Peyer's patch (tissue), 4 donors: ENCODE measurements around the gene SPATA13. TPM values are rescaled to one million over a fixed set of nuclear protein-coding genes. Genes with fewer than 3 reads are reported as not detected.
A peak's percentile ranks its signal among the peaks of the same experiment; 100 is the strongest.

Experiments used
- DNase-seq, 3 donors: peaks; one replicate each; pipeline ENCODE4 v3.0.0-alpha.2; 2017 to 2019
- H3K27ac ChIP-seq, 4 donors: fragments of 200-600 bp; sonication (generic); one replicate each; pipeline ENCODE4 v1.5.1; 2016 to 2019
- H3K27me3 ChIP-seq, 2 donors: fragments of 200-600 bp; sonication (generic); one replicate each; pipeline ENCODE4 v1.5.1; 2019
- H3K36me3 ChIP-seq, 3 donors: fragments of 200-600 bp; sonication (generic); one replicate each; pipeline ENCODE4 v1.5.1; 2016 to 2019
- H3K4me1 ChIP-seq, 4 donors: fragments of 200-600 bp; sonication (generic); one replicate each; pipeline ENCODE4 v1.5.1; 2016 to 2019
- H3K4me3 ChIP-seq, 4 donors: fragments of 200-600 bp; sonication (generic); 1 replicate in 3 of 4; 2 replicates in 1 of 4; pipeline ENCODE4 v1.5.1; 2016 to 2019; ENCODE audit warnings: mild to moderate bottlenecking in 1 of 4
- H3K9me3 ChIP-seq, 4 donors: fragments of 200-600 bp; sonication (generic); one replicate each; pipeline ENCODE4 v1.5.1; 2016 to 2019; ENCODE audit warnings: mild to moderate bottlenecking in 1 of 4
- CTCF ChIP-seq, 6 experiments: fragments of 450-650 bp in 4 of 6; fragments of 200-600 bp in 2 of 6; sonication (generic) in 1 of 6; IDR thresholded peaks; one replicate each; pipeline ENCODE4 v1.5.1; 2017 to 2019; ENCODE audit warnings: antibody characterized with exemption in 6 of 6, mild to moderate bottlenecking in 3 of 6, moderate library complexity in 1 of 6
- POLR2A ChIP-seq, 2 donors: fragments of 450-650 bp; IDR thresholded peaks; one replicate each; pipeline ENCODE4 v1.5.1; 2017; ENCODE audit warnings: antibody characterized with exemption in 2 of 2, mild to moderate bottlenecking in 2 of 2, moderate library complexity in 2 of 2
- total RNA-seq, 4 donors: library from RNA; depleted of rRNA; stranded (reverse); fragments of >200 nt; gene quantifications; one replicate each; pipeline ENCODE4 v1.1.0, GENCODE V29; 2016

Gene SPATA13
- total RNA-seq, 4 donors from 2014 or later: 77.1 to 191 (median 141) TPM

- Histone ChIP-seq H3K27ac (no peak overlapping the region), H3K9me3 (no peaks in the 10 kb centered on the region), H3K4me3 (no peak overlapping the region), H3K36me3 (no peaks in the 10 kb centered on the region), H3K4me1 (peaks cover 0 to 1% (median 0%) of the 10 kb centered on the region in 4 donors), H3K27me3 (no peaks in the 10 kb centered on the region)
- no peak for DNase-seq
- TF ChIP-seq POLR2A (IDR thresholded peaks at IDR 0.05) (no peak), CTCF (IDR thresholded peaks at IDR 0.05) (no peak)
Measured at GRCh38 chr13:24122569-24122968, 38.0 kb upstream of the SPATA13 start.

- TF ChIP-seq POLR2A (IDR thresholded peaks at IDR 0.05): no peak
- TF ChIP-seq CTCF (IDR thresholded peaks at IDR 0.05): no peak
- no peaks in the 10 kb centered on the region for H3K36me3 ChIP-seq
- no peak overlapping the region for H3K4me3 ChIP-seq
- peaks cover 0 to 7% (median 0%) of the 10 kb centered on the region in 4 donors for H3K4me1 ChIP-seq
- no peak for DNase-seq
- H3K9me3 ChIP-seq: no peaks in the 10 kb centered on the region
- no peak overlapping the region for H3K27ac ChIP-seq
- no peaks in the 10 kb centered on the region for H3K27me3 ChIP-seq
Measured at GRCh38 chr13:24123761-24124160, 36.8 kb upstream of the SPATA13 start.

- peaks cover 0 to 13% (median 2%) of the 10 kb centered on the region in 4 donors for H3K4me1 ChIP-seq
- TF ChIP-seq POLR2A (IDR thresholded peaks at IDR 0.05) (no peak), CTCF (IDR thresholded peaks at IDR 0.05) (no peak)
- no peaks in the 10 kb centered on the region for H3K9me3 ChIP-seq
- H3K27me3 ChIP-seq: no peaks in the 10 kb centered on the region
- no peak overlapping the region for H3K4me3 ChIP-seq
- H3K36me3 ChIP-seq: no peaks in the 10 kb centered on the region
- DNase-seq: no peak
- no peak overlapping the region for H3K27ac ChIP-seq
Measured at GRCh38 chr13:24124789-24125476, 35.6 kb upstream of the SPATA13 start.

- Histone ChIP-seq H3K27ac (peak overlapping the region in 3 of 4 donors; percentile 9 to 82 (median 37)), H3K4me3 (no peak overlapping the region), H3K4me1 (peaks cover 0 to 15% (median 3%) of the 10 kb centered on the region in 4 donors), H3K36me3 (no peaks in the 10 kb centered on the region), H3K9me3 (no peaks in the 10 kb centered on the region), H3K27me3 (no peaks in the 10 kb centered on the region)
- peak in 2 of 3 donors; percentile 74 to 79 for DNase-seq
- peak; percentile 23 to 39 for TF ChIP-seq POLR2A (IDR thresholded peaks at IDR 0.05)
- peak in 1 of 6 experiments; percentile 7 for TF ChIP-seq CTCF (IDR thresholded peaks at IDR 0.05)
Measured at GRCh38 chr13:24127116-24127631, 33.3 kb upstream of the SPATA13 start.

- H3K27me3 ChIP-seq: no peaks in the 10 kb centered on the region
- peaks cover 0 to 15% (median 3%) of the 10 kb centered on the region in 4 donors for H3K4me1 ChIP-seq
- no peak overlapping the region for H3K4me3 ChIP-seq
- H3K27ac ChIP-seq: peak overlapping the region in 1 of 4 donors; percentile 82
- H3K9me3 ChIP-seq: no peaks in the 10 kb centered on the region
- no peak for DNase-seq
- no peaks in the 10 kb centered on the region for H3K36me3 ChIP-seq
- TF ChIP-seq POLR2A (IDR thresholded peaks at IDR 0.05): no peak
- TF ChIP-seq CTCF (IDR thresholded peaks at IDR 0.05): no peak
Measured at GRCh38 chr13:24128112-24128511, 32.4 kb upstream of the SPATA13 start.
